HG03103 (cell line): ENCODE results near the gene MUC6.

Source experiments
- ATAC-seq: cut with Tn5 transposase; IDR thresholded peaks from one replicate; pipeline ENCODE4 v1.9.1; 2021; ENCODE audit warnings: low read depth; ENCODE audit not compliant: unreplicated experiment

MUC6 gene

DNA sequence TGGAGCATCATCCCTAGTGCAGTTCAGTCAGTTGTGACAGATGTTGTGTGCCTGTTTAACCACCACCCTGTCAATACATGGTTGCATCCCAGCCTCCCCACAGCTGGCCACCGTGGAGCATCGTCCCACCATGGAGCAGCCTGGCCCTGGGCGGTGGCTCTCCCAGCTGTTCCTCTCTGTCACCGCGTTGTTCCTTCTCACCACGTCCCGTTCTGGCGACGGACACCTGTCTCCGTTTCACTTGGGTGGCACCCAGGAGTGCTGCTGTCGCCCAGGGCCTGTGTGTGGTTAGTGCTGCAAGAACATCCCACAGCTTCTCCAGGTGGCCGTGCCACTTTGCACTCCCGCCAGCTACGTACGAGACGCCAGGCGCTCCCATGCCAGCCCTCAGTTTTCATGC is 26.5 kb downstream of the MUC6 start:
- ATAC-seq = no peak

GRCh38 chr11:1009371-1009770 is 27.1 kb downstream of the MUC6 start:
- ATAC-seq = no peak

- no peak for ATAC-seq
Observed at GRCh38 chr11:1008803-1009145, 27.7 kb downstream of the MUC6 start.

GRCh38 chr11:1008001-1008802 is 28.3 kb downstream of the MUC6 start:
- no peak for ATAC-seq

GRCh38 chr11:1007279-1007678 is 29.2 kb downstream of the MUC6 start:
- ATAC-seq = no peak

- no peak for ATAC-seq
Observed at GRCh38 chr11:1006762-1007161, 29.8 kb downstream of the MUC6 start.

GRCh38 chr11:1005928-1006327 is 30.6 kb downstream of the MUC6 start:
- no peak for ATAC-seq

DNA sequence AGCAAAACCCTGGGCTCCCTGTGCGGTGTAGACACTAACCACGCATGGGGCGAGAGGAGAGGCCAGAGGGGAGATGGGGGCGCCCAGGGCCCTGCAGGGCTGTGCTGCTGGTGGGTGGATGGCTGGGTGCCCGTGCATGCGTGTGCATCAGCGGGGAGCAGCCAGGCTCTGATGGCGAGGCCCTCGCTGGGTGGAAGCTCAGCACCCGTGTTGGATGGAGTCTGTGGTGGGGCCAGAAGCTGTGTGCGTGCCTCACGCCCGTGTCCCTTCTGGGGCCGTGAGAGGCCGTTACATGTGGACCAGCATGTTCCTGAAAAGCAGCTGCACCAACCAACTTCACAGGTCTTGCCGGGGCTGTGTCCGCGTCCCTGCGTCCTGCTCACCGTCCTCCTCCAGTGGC is 33.4 kb downstream of the MUC6 start:
- ATAC-seq = no peak

DNA sequence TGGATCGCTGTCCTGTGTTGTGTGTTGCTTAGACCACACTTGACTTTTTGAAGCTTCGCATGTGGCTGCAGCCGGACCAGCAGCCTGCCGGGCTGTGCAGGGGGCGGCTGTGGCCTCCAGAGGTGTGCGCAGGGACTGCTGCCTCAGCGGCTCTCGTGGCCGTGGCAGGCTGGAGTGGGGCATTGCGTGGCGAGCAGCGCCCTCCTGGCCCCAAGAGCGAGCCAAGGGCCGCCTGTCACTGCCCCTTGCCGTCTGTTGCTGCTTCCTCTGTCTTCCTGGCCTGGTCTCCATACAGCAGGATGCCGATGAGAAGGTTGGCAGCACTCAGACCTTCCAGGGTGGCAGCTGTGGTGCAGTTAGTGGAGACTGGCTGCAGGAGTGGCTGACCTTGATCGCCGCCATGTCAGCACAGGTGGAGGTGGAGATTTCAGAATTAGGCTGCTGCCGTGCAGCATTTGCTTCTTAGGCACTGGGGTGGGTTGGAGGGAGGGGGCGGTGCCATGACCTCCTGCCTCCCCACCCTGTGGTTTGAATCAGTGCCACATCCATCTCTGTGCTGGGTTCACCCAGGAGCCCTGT is 34.0 kb downstream of the MUC6 start:
- ATAC-seq = no peak

GRCh38 chr11:1001617-1002405 is 34.7 kb downstream of the MUC6 start:
- ATAC-seq = no peak

- ATAC-seq = no peak
Observed at GRCh38 chr11:1000357-1001278, 35.9 kb downstream of the MUC6 start.

DNA sequence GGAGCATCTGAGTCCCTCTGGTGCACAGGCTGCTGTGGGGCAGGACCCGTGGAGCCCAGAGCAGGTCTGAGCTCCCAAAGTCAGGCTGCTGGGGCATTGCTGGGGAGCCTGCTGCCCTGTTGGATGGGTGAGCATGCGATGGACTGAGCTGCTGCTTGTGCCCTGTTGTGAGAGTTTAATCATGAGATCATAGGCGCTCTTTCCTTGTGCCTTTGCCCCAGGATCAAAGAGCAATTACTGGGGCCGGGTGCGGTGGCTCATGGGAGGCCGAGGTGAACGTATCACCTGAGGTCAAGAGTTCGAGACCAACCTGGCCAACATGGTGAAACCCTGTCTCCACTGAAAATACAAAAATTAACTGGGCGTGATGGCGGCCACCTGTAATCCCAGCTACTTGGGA is 37.5 kb downstream of the MUC6 start:
- ATAC-seq = no peak

DNA sequence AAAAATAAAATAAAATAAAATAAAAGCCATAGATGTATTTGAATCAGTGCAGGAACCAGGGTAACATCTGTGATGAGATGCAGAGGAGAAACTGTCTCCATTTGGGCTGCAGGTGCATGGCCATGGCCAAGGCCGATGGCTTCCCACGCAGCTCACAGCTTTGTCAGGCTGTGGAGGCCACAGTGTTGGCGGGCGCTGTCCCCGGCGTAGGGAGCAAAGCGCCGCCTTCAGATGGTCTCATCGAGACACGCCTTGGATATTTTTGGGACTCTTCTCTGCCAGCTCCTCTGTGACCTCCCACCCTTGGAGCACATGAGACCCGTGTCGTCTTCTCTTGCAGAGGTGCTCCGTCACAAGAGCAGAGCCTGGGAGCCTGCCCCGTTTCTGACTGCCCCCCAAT is 38.6 kb downstream of the MUC6 start:
- no peak for ATAC-seq

GRCh38 chr11:996681-997080 is 39.8 kb downstream of the MUC6 start:
- ATAC-seq = no peak

DNA sequence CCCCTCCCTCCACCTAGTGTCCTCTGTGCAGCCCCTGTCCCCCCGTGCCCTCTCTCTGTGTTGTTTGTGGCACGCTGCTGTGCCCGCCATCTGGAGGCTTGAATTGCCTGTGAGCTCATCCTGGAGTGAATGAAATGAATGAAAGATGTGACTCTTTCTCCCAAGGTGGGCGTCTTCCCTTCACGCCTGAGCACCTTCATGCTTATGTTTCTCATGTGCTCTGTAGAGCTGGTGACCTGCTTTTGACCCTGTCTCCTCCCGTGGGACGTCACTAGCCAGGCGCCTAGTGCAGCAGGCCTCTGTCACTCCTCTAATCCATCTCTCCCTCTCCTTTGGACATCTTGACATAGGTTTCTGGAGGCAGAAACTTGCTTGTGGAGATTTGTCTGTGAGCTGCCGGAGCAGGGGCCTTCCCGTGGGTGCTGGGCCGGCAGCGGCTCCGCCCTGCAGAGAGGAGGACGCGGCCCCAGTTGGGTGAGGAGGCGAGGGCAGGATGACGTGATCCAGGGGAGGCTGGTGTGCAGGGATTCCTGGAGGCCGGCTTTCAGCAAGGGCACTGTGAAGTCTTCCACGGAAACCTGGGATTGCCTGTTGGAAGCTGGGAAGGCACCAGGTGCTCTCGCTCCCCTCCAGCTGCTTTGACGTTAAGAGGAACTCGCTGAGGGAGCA is 40.6 kb downstream of the MUC6 start:
- no peak for ATAC-seq

DNA sequence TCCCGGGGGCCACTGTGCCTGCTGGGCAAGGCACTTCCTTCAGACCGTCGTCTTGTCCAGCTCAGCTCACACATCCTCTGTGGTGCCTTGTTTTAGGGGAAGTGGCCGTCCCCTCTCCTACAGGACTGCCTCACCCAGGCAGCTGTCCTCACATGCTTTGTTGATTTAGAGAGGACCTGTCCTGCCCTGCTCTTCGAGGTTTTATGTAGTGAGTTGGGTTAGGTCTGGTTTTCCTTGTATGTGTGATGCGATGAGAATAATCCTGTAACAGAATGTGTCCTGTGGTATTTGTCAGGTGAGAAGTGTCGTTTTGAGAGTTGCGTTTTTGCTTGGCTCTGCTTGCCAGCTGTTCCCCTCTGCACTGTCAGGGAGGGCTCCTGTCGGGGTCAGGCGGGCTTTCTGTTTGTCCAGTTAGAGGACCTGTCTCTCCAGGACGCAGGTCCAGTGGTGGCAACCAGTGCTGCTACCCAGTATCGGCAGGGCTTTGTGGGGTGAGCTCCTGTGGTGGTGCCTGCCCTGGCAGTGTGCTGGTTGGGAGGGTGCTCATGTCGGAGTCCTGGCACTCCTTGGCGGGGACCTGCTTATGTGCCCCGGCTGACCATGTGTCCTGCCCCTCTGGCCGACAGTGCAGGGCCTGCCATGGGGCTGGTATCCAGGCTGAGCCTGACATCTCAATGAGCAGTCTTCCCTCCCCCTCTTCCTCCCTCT is 41.3 kb downstream of the MUC6 start:
- ATAC-seq = no peak

DNA sequence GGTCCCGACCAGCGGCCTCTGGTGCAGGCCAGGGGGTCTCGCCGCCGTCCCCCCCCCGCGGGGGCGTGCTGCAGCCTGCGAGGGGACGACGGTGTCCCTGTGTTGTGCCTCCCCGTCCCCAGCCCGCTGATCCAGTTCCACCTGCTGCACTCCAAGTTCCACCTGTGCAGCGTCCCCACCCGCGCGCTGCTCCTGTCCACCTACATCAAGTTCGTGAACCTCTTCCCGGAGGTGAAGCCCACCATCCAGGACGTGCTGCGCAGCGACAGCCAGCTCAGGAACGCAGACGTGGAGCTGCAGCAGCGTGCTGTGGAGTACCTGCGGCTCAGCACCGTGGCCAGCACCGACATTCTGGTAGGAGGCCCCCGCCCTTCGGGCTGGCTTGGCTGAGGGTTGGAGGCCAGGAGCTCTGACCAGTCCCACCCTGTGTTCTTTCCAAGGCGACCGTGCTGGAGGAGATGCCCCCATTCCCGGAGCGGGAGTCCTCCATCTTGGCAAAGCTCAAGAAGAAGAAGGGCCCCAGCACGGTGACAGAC is 42.8 kb downstream of the MUC6 start:
- no peak for ATAC-seq

DNA sequence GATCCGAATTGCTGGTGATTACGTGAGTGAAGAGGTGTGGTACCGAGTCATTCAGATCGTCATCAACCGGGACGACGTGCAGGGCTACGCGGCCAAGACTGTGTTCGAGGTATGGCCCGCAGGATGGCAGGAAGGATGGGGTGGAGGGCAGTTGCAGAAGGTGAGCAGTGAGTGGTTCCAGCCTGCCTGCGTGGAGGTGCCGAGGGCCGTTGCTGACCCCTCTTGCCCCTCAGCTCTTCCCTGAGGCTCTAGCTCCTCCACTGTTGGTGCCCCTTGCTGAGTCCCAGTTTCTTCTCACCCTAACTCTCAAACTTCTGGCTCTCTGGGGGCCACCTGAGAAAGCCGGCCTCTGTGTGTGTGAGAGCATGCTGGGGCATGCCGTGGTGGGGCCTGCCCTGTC is 43.9 kb downstream of the MUC6 start:
- no peak for ATAC-seq

DNA sequence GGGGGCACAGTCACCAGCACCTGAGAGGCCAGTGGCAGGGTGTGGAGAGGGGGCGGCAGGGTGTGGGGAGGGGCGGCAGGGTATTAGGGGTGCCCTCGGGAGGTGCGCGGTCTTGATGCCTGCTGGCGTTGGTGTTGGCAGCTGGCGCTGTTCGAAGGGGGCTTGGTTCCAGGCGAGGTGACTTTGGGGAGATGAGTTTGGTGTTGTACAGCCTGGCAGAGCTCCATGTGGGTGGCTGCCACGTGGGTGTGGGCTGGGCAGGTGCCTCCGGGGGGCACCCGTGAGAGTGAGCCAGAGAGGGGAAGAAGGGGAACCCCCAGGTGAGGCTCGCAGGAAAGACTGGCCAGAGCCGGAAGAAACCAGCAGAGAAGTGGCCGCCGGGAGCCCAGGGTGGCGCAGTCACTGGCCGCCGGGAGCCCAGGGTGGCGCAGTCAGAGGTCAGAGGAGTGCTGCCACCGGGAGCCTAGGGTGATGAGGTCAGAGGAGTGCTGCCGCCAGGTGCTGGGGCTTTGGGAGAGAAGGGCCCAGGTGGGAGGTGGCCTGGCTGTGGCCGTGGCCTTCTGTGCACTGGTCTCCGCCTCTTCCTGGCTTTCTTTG is 44.7 kb downstream of the MUC6 start:
- ATAC-seq = no peak
